K562 (cell line): ENCODE measurements around the gene EBI3. TPM values are rescaled to one million over a fixed set of nuclear protein-coding genes. Genes with fewer than 3 reads are reported as not detected.

Source experiments
- CTCF ChIP-seq, 3 experiments: IDR thresholded peaks in 2 of 3; conservative IDR thresholded peaks in 1 of 3; 2 replicates each; pipeline ENCODE4 v1.5.1; 2011 to 2012; ENCODE audit warnings: low read length in 3 of 3, mild to moderate bottlenecking in 3 of 3, control low read depth in 2 of 3, improper control_type of control experiment in 1 of 3, inconsistent platforms in 1 of 3, low read depth in 1 of 3, mixed read lengths in 1 of 3, moderate library complexity in 1 of 3; ENCODE audit not compliant: insufficient read depth in 2 of 3
- CXXC5 ChIP-seq: fragments of 250-450 bp; sonication (Bioruptor Pico); IDR thresholded peaks from 2 replicates; pipeline ENCODE4 v1.8.0; 2022; ENCODE audit warnings: inconsistent platforms, mild to moderate bottlenecking, moderate library complexity
- E2F5 ChIP-seq: sonication (generic); formaldehyde crosslinking; IDR thresholded peaks from 2 replicates; pipeline ENCODE4 v1.8.0; 2022; ENCODE audit warnings: mild to moderate bottlenecking, missing genetic modification reagents
- FOXA3 ChIP-seq, 2 experiments: fragments of 450-650 bp in 1 of 2; sonication (generic) in 1 of 2; formaldehyde crosslinking; IDR thresholded peaks in 1 of 2; conservative IDR thresholded peaks in 1 of 2; 2 replicates each; pipeline versions ENCODE4 v1.4.0 to v1.8.0; 2020 to 2022; ENCODE audit warnings: mild to moderate bottlenecking in 2 of 2, missing genetic modification reagents in 1 of 2
- HDGF ChIP-seq: fragments of 450-650 bp; IDR thresholded peaks from 2 replicates; pipeline ENCODE4 v1.6.1; 2016
- HOMEZ ChIP-seq: fragments of 250-450 bp; sonication (Bioruptor Pico); IDR thresholded peaks from 2 replicates; pipeline ENCODE4 v1.4.0; 2020; ENCODE audit warnings: mild to moderate bottlenecking, moderate library complexity
- MEIS2 ChIP-seq: fragments of 450-650 bp; IDR thresholded peaks from 2 replicates; pipeline ENCODE4 v1.6.1; 2014; ENCODE audit warnings: mild to moderate bottlenecking; ENCODE audit not compliant: partially characterized antibody
- MIER1 ChIP-seq: fragments of 450-650 bp; IDR thresholded peaks from 2 replicates; pipeline ENCODE4 v1.6.1; 2016; ENCODE audit warnings: antibody characterized with exemption, mild to moderate bottlenecking, low read depth
- NCOR1 ChIP-seq: fragments of 450-650 bp; IDR thresholded peaks from 2 replicates; pipeline ENCODE4 v1.6.1; 2016; ENCODE audit warnings: mild to moderate bottlenecking, moderate library complexity
- NKRF ChIP-seq: fragments of 450-650 bp; IDR thresholded peaks from 2 replicates; pipeline ENCODE4 v1.6.1; 2016; ENCODE audit warnings: borderline replicate concordance
- NR2F6 ChIP-seq: fragments of 450-650 bp; formaldehyde crosslinking; IDR thresholded peaks from 2 replicates; pipeline ENCODE4 v1.4.0; 2020; ENCODE audit warnings: mild to moderate bottlenecking
- POLR2G ChIP-seq: fragments of 200-400 bp; formaldehyde crosslinking; IDR thresholded peaks from 2 replicates; pipeline ENCODE4 v1.6.1; 2017; ENCODE audit warnings: low read depth, mild to moderate bottlenecking, antibody characterized with exemption, low read length, moderate library complexity
- PURB ChIP-seq: sonication (generic); formaldehyde crosslinking; IDR thresholded peaks from 2 replicates; pipeline ENCODE4 v1.9.0; 2021; ENCODE audit warnings: low read depth, mild to moderate bottlenecking, missing genetic modification reagents
- RBM22 ChIP-seq: fragments of 200-400 bp; formaldehyde crosslinking; IDR thresholded peaks from 2 replicates; pipeline ENCODE4 v1.6.1; 2018; ENCODE audit warnings: low read length, low read depth; ENCODE audit not compliant: poor library complexity, severe bottlenecking
- STAT6 ChIP-seq: sonication (generic); formaldehyde crosslinking; IDR thresholded peaks from 2 replicates; pipeline ENCODE4 v1.8.1; 2023; ENCODE audit warnings: mild to moderate bottlenecking, missing genetic modification reagents
- THAP7 ChIP-seq: fragments of 250-450 bp; sonication (Bioruptor Pico); IDR thresholded peaks from 2 replicates; pipeline ENCODE4 v1.5.0; 2021
- polyA plus RNA-seq, 8 experiments: library from polyadenylated mRNA; depleted of rRNA in 4 of 8; stranded (reverse) in 5 of 8; unstranded in 3 of 8; fragments of >200 nt; fragmentation: Nextera tagmentation in 2 of 8; fragmentation: Illumina TruSeq in 1 of 8; extraction: Ambion mirVana in 2 of 8; extraction: Trizol in 1 of 8; gene quantifications; 2 replicates each; pipeline versions ENCODE4 v1.2.1 to v1.2.3, GENCODE V29; 2011 to 2014; ENCODE audit warnings: inconsistent platforms in 1 of 8, missing spikeins in 1 of 8
- total RNA-seq, 7 experiments: library from RNA; depleted of rRNA in 6 of 7; stranded (reverse); fragments of >200 nt in 6 of 7; fragmentation: Illumina TruSeq in 2 of 7; extraction: Trizol in 2 of 7; gene quantifications; 2 replicates each; pipeline versions ENCODE4 v1.2.1 to v1.2.3, GENCODE V29; 2011 to 2021; ENCODE audit warnings: low replicate concordance in 1 of 7

EBI3 gene
- total and polyA plus RNA-seq, 9 of the 15 experiments (the other 6 are each of a cell fraction or from before 2014, with no cell fraction given) = 0.08 to 0.35 (median 0.22) TPM; not detected in 6

GRCh38 chr19:4246767-4247593 lies 17.7 kb downstream of the EBI3 start, which contains the start of gene YJU2 (continued):
- TF ChIP-seq STAT6 (CRISPR knock-in tag) (no peak), CXXC5 (CRISPR knock-in tag) (peak; percentile 91), NR2F6 (CRISPR knock-in tag) (no peak), MIER1 (peak; percentile 32; the same call in 1 of the 2 replicates), NCOR1 (no peak; the same call in 1 of the 2 replicates), HOMEZ (CRISPR knock-in tag) (no peak), HDGF (no peak), POLR2G (peak; percentile 74), THAP7 (CRISPR knock-in tag) (no peak; the same call in 1 of the 2 replicates), FOXA3 (CRISPR knock-in tag; conservative IDR thresholded peaks at IDR 0.05 in 1 of 2, IDR thresholded peaks at IDR 0.05 in 1 of 2) (no peak), E2F5 (no peak), MEIS2 (no peak), PURB (CRISPR knock-in tag) (no peak), CTCF (IDR thresholded peaks at IDR 0.05 in 2 of 3, conservative IDR thresholded peaks at IDR 0.05 in 1 of 3; ENCODE audit: insufficient read depth in 2 of 3, low read depth in 1 of 3, low read length in 3 of 3) (peak; percentile 74 to 85 (median 80)), RBM22 (no peak), NKRF (peak; percentile 54; the same call in 1 of the 2 replicates)
